ENCODE results near the gene STXBP2. TPM values are rescaled to one million over a fixed set of nuclear protein-coding genes. Genes with fewer than 3 reads are reported as not detected.

The STXBP2 gene
- total RNA-seq, 3 donors from 2014 or later (not counting 1 experiment from before 2014, with no cell fraction given) = 366 to 409 (median 384) TPM

GRCh38 chr19:7676376-7676775 lies 39.5 kb downstream of the STXBP2 start:
- Mint-ChIP-seq H3K4me3 (no peak overlapping the region), H3K9me3 (no peaks in the 10 kb centered on the region), H3K27me3 (ENCODE audit: low read depth in 2 of 2) (peaks cover 18 to 23% of the 10 kb centered on the region in 2 donors), H3K4me1 (peaks cover under 1 to 29% of the 10 kb centered on the region in 2 donors), H3K36me3 (no peaks in the 10 kb centered on the region), H3K27ac (no peak overlapping the region)
- no peak overlapping the region for H3K27ac ChIP-seq (ENCODE audit: low read length)
- H3K36me3 ChIP-seq (ENCODE audit: control insufficient read depth, insufficient read depth, low read length) = no peaks in the 10 kb centered on the region
- peaks cover 2% of the 10 kb centered on the region for H3K9me3 ChIP-seq (ENCODE audit: control insufficient read depth, insufficient read depth, low read length)
- no peaks in the 10 kb centered on the region for H3K27me3 ChIP-seq (ENCODE audit: control insufficient read depth, insufficient read depth, low read length)
- 2% methylated on average over 7 of the region's 7 CpGs for WGBS (ENCODE audit: insufficient coverage)
- H3K4me3 ChIP-seq (ENCODE audit: low read length) = no peak overlapping the region
- no peak for TF ChIP-seq CTCF (IDR thresholded peaks at IDR 0.05)
- intact Hi-C loops (cut with micrococcal nuclease) = loop anchor here (10.0 kb wide), 1 partner anchor 322 kb away; no protein-coding TSS in a partner anchor
- peak in 1 of 2 donors; percentile 13 for DNase-seq
- peaks cover 40% of the 10 kb centered on the region for H3K4me1 ChIP-seq (ENCODE audit: control insufficient read depth, insufficient read depth, low read length)
- ATAC-seq = no peak

DNA sequence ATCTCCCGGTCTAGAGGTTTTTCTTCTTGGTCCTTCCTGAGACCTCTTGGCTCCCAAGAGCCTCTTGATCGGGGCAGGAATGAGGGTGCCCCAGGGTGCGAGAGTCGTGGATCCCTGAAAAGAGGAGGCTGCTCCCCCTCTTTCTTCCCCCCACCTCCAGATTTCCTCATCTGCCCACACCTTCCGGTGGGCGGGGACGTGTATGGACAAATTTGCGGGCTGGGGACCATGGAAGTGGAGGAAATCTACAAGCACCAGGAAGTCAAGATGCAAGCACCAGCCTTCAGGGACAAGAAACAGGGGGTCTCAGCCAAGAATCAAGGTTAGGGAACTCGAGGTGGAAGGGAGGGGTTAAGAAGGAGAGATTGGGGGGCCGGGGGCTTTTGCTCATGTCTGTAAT lies 39.9 kb downstream of the STXBP2 start, which contains the start of gene MCEMP1:
MCEMP1 (plus strand) TSS at position 237 of the 400 bp plus-strand sequence; CDS start at position 268, 31 bp downstream.
- intact Hi-C loops (cut with micrococcal nuclease) = loop anchor here (10.0 kb wide), 1 partner anchor 322 kb away; no protein-coding TSS in a partner anchor
- H3K4me1 ChIP-seq (ENCODE audit: control insufficient read depth, insufficient read depth, low read length) = peaks cover 45% of the 10 kb centered on the region
- TF ChIP-seq CTCF (IDR thresholded peaks at IDR 0.05) = no peak
- no peaks in the 10 kb centered on the region for H3K27me3 ChIP-seq (ENCODE audit: control insufficient read depth, insufficient read depth, low read length)
- H3K9me3 Mint-ChIP-seq = no peaks in the 10 kb centered on the region
- H3K4me3 ChIP-seq (ENCODE audit: low read length) = no peak within 1 kb of the TSS
- H3K27ac ChIP-seq (ENCODE audit: low read length) = no peak within 1 kb of the TSS
- no peaks in the 10 kb centered on the region for H3K36me3 ChIP-seq (ENCODE audit: control insufficient read depth, insufficient read depth, low read length)
- 6% methylated on average over 10 of the region's 10 CpGs for WGBS (ENCODE audit: insufficient coverage)
- H3K36me3 Mint-ChIP-seq = no peaks in the 10 kb centered on the region
- H3K27me3 Mint-ChIP-seq (ENCODE audit: low read depth in 2 of 2) = peaks cover 14 to 23% of the 10 kb centered on the region in 2 donors
- DNase-seq (no peak), ATAC-seq (no peak)
- H3K9me3 ChIP-seq (ENCODE audit: control insufficient read depth, insufficient read depth, low read length) = peaks cover 2% of the 10 kb centered on the region
- peaks cover 6 to 34% of the 10 kb centered on the region in 2 donors for H3K4me1 Mint-ChIP-seq
- H3K27ac Mint-ChIP-seq = peak within 1 kb of the TSS in 1 of 2 donors; percentile 59
- no peak within 1 kb of the TSS for H3K4me3 Mint-ChIP-seq

GRCh38 chr19:7677669-7678311 lies 40.9 kb downstream of the STXBP2 start:
- peak in 1 of 3 donors; percentile 20 for ATAC-seq
- Histone ChIP-seq H3K36me3 (ENCODE audit: control insufficient read depth, insufficient read depth, low read length) (peaks cover 5% of the 10 kb centered on the region), H3K27ac (ENCODE audit: low read length) (no peak overlapping the region), H3K9me3 (ENCODE audit: control insufficient read depth, insufficient read depth, low read length) (peaks cover 2% of the 10 kb centered on the region), H3K4me1 (ENCODE audit: control insufficient read depth, insufficient read depth, low read length) (peaks cover 52% of the 10 kb centered on the region), H3K27me3 (ENCODE audit: control insufficient read depth, insufficient read depth, low read length) (no peaks in the 10 kb centered on the region), H3K4me3 (ENCODE audit: low read length) (no peak overlapping the region)
- intact Hi-C loops (cut with micrococcal nuclease) = loop anchor here (10.0 kb wide), 1 partner anchor 323 kb away; no protein-coding TSS in a partner anchor
- Mint-ChIP-seq H3K4me3 (peak overlapping the region; percentile 35), H3K27ac (peak overlapping the region in 1 of 2 donors; percentile 59), H3K4me1 (peaks cover 13 to 43% of the 10 kb centered on the region in 2 donors), H3K27me3 (ENCODE audit: low read depth in 2 of 2) (peaks cover 13 to 23% of the 10 kb centered on the region in 2 donors), H3K9me3 (no peaks in the 10 kb centered on the region), H3K36me3 (no peaks in the 10 kb centered on the region)
- no peak for DNase-seq
- TF ChIP-seq CTCF (IDR thresholded peaks at IDR 0.05) = no peak
- 44% methylated on average over 12 of the region's 12 CpGs for WGBS (ENCODE audit: insufficient coverage)
